Hepatocyte (in vitro differentiated cells): ENCODE data around the gene TMEM51. TPM values are rescaled to one million over a fixed set of nuclear protein-coding genes. Genes with fewer than 3 reads are reported as not detected.

ENCODE experiments used
- DNase-seq: peaks from one replicate; pipeline ENCODE4 v3.0.0-alpha.2; 2016; ENCODE audit warnings: low spot score
- H2AFZ ChIP-seq: fragments of 200-600 bp; sonication (generic); 2 replicates; pipeline ENCODE4 v1.6.0; 2016; ENCODE audit warnings: antibody characterized with exemption, mild to moderate bottlenecking
- H3K27ac ChIP-seq: fragments of 200-600 bp; sonication (generic); 2 replicates; pipeline ENCODE4 v1.5.1; 2016; ENCODE audit warnings: mild to moderate bottlenecking
- H3K27me3 ChIP-seq: fragments of 200-600 bp; sonication (generic); 2 replicates; pipeline ENCODE4 v1.6.1; 2016
- H3K36me3 ChIP-seq: fragments of 200-600 bp; sonication (generic); replicated peaks from 2 replicates; pipeline ENCODE4 v1.5.1; 2016; ENCODE audit warnings: low read depth; ENCODE audit not compliant: insufficient read depth
- H3K4me1 ChIP-seq: fragments of 200-600 bp; sonication (generic); 2 replicates; pipeline ENCODE4 v1.5.1; 2016; ENCODE audit warnings: mild to moderate bottlenecking, moderate library complexity; ENCODE audit not compliant: insufficient read depth
- H3K4me2 ChIP-seq: fragments of 200-600 bp; sonication (generic); 2 replicates; pipeline ENCODE4 v1.6.0; 2016
- H3K4me3 ChIP-seq: fragments of 200-600 bp; sonication (generic); 2 replicates; pipeline ENCODE4 v1.5.1; 2016; ENCODE audit warnings: mild to moderate bottlenecking
- H3K79me2 ChIP-seq: fragments of 200-600 bp; sonication (generic); 2 replicates; pipeline ENCODE4 v1.6.0; 2017; ENCODE audit warnings: mild to moderate bottlenecking
- H3K9me2 ChIP-seq: fragments of 200-600 bp; sonication (generic); replicated peaks from 2 replicates; pipeline ENCODE4 v1.6.0; 2017; ENCODE audit warnings: mild to moderate bottlenecking; ENCODE audit not compliant: insufficient read depth
- H3K9me3 ChIP-seq: fragments of 200-600 bp; sonication (generic); 2 replicates; pipeline ENCODE4 v1.5.1; 2016; ENCODE audit warnings: low read depth, mild to moderate bottlenecking
- H4K20me1 ChIP-seq: fragments of 200-600 bp; sonication (generic); 2 replicates; pipeline ENCODE4 v1.6.0; 2016; ENCODE audit warnings: mild to moderate bottlenecking; ENCODE audit not compliant: insufficient read depth, poor library complexity, severe bottlenecking
- EZH2 ChIP-seq: fragments of 200-600 bp; sonication (generic); IDR thresholded peaks from 2 replicates; pipeline ENCODE4 v1.6.1; 2016; ENCODE audit warnings: antibody characterized with exemption, mild to moderate bottlenecking, borderline replicate concordance
- EZH2phosphoT487 ChIP-seq: fragments of 200-600 bp; sonication (generic); IDR thresholded peaks from one replicate; pipeline ENCODE4 v1.6.1; 2018; ENCODE audit warnings: antibody characterized with exemption, mild to moderate bottlenecking, low read depth, moderate library complexity; ENCODE audit not compliant: unreplicated experiment, severe bottlenecking
- WGBS: methylation state at CpG from one replicate; pipeline ENCODE4 v1.1.6; 2016; ENCODE audit warnings: low lambda C conversion rate; ENCODE audit errors: missing lambda C conversion rate; 5-methylcytosine and 5-hydroxymethylcytosine counted together
- polyA plus RNA-seq: library from polyadenylated mRNA; unstranded; fragments of >200 nt; fragmentation: Nextera tagmentation; extraction: Ambion mirVana; gene quantifications from 2 replicates; pipeline ENCODE4 v1.2.1, GENCODE V29; 2016
- total RNA-seq: library from RNA; depleted of rRNA; stranded (reverse); fragments of >200 nt; gene quantifications from 2 replicates; pipeline ENCODE4 v1.2.3, GENCODE V29; 2014
- TF ChIP-seq, protein P1 (sequence below): fragments of 200-600 bp; sonication (generic); IDR thresholded peaks from 2 replicates; pipeline ENCODE4 v1.5.1; 2016; ENCODE audit warnings: antibody characterized with exemption, mild to moderate bottlenecking; ENCODE audit not compliant: poor library complexity

The TMEM51 gene
- total and polyA plus RNA-seq, 2 experiments from 2014 or later, result 23.4 to 24.0 TPM

DNA sequence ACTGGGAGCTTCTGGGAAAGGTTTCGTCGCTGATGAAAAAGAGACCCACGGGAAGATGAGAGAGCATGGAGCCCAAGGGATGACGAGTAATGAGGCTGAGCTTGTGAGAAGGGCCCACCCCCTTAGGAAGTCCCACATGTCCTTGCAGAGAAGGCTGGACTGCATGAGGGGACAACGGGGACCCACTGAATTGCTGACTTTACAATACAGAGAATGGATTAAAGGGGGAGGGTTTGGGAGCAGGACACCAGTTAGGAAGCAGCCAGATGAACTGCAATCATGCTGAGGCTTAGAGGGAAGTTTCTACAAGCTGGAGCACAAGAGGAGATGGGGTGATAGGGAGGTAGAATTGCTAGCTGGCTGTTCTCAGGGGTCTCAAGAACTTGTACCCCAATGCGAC is 5.5 kb upstream of the TMEM51 start:
- Histone ChIP-seq H3K9me3 (no peaks in the 10 kb centered on the region), H3K4me3 (no peak overlapping the region), H3K4me2 (no peak overlapping the region), H3K27me3 (no peaks in the 10 kb centered on the region), H3K9me2 (no peaks in the 10 kb centered on the region), H3K36me3 (no peaks in the 10 kb centered on the region), H3K79me2 (peaks cover 12% of the 10 kb centered on the region), H2AFZ (no peak overlapping the region), H4K20me1 (no peaks in the 10 kb centered on the region), H3K27ac (no peak overlapping the region), H3K4me1 (peaks cover 16% of the 10 kb centered on the region)
- 91% methylated on average over 6 of the region's 6 CpGs for WGBS
- TF ChIP-seq, protein P1, sequence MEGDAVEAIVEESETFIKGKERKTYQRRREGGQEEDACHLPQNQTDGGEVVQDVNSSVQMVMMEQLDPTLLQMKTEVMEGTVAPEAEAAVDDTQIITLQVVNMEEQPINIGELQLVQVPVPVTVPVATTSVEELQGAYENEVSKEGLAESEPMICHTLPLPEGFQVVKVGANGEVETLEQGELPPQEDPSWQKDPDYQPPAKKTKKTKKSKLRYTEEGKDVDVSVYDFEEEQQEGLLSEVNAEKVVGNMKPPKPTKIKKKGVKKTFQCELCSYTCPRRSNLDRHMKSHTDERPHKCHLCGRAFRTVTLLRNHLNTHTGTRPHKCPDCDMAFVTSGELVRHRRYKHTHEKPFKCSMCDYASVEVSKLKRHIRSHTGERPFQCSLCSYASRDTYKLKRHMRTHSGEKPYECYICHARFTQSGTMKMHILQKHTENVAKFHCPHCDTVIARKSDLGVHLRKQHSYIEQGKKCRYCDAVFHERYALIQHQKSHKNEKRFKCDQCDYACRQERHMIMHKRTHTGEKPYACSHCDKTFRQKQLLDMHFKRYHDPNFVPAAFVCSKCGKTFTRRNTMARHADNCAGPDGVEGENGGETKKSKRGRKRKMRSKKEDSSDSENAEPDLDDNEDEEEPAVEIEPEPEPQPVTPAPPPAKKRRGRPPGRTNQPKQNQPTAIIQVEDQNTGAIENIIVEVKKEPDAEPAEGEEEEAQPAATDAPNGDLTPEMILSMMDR, result no peak
- TF ChIP-seq EZH2 (no peak), EZH2phosphoT487 (no peak)
- DNase-seq, result no peak

DNA sequence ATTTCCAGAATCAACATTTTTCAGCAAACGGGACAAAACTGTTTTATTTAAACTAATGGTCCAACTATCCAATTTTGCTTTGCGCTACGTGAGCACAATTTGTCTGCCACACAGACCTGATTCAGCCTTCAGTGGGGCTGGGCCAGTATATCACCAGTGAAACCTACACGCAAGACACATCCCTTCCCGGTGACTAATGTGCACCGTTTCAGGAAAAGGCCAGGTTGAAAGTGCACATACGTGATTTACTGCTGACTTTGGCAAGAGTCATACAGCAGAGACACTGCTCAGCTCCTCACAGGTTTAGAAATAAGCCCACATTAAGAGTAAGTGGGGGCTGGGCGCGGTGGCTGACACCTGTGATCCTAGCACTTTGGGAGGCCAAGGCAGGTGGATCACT is 5.1 kb upstream of the TMEM51 start:
- H3K79me2 ChIP-seq, result peaks cover 12% of the 10 kb centered on the region
- no peak overlapping the region for H2AFZ ChIP-seq
- no peaks in the 10 kb centered on the region for H3K9me3 ChIP-seq
- H3K4me3 ChIP-seq, result no peak overlapping the region
- H3K9me2 ChIP-seq, result no peaks in the 10 kb centered on the region
- peaks cover 16% of the 10 kb centered on the region for H3K4me1 ChIP-seq
- no peak for DNase-seq
- 94% methylated on average over 9 of the region's 9 CpGs for WGBS
- no peak overlapping the region for H3K27ac ChIP-seq
- H3K27me3 ChIP-seq, result no peaks in the 10 kb centered on the region
- TF ChIP-seq EZH2phosphoT487 (no peak), EZH2 (no peak)
- TF ChIP-seq, protein P1, result no peak
- no peaks in the 10 kb centered on the region for H4K20me1 ChIP-seq
- no peaks in the 10 kb centered on the region for H3K36me3 ChIP-seq
- no peak overlapping the region for H3K4me2 ChIP-seq

DNA sequence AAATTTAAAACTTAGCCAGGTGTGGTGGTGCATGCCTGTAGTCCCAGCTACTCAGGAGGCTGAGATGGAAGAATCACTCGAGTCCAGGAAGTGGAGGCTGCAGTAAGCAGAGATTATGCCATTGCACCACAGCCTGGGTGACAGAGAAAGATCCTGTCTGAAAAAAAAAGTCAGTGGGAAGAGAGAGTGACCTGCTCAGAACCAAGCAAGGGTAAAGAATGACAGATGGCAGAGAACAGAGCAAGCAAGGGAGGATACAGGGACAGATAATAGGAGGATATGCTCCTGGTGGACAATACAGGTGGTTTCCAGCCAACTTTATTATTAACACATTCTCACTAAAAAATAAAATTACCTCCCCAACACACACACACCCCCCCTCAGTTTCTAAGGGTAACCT is 4.6 kb upstream of the TMEM51 start:
- Histone ChIP-seq H3K27ac (no peak overlapping the region), H3K4me2 (no peak overlapping the region), H4K20me1 (no peaks in the 10 kb centered on the region), H3K4me3 (no peak overlapping the region), H3K79me2 (peaks cover 14% of the 10 kb centered on the region), H2AFZ (no peak overlapping the region), H3K9me3 (no peaks in the 10 kb centered on the region), H3K36me3 (no peaks in the 10 kb centered on the region), H3K9me2 (no peaks in the 10 kb centered on the region), H3K4me1 (peaks cover 16% of the 10 kb centered on the region), H3K27me3 (no peaks in the 10 kb centered on the region)
- TF ChIP-seq, protein P1, result no peak
- TF ChIP-seq EZH2, result no peak
- TF ChIP-seq EZH2phosphoT487, result no peak
- 0% methylated on average over 1 of the region's 1 CpG for WGBS
- DNase-seq, result no peak

DNA sequence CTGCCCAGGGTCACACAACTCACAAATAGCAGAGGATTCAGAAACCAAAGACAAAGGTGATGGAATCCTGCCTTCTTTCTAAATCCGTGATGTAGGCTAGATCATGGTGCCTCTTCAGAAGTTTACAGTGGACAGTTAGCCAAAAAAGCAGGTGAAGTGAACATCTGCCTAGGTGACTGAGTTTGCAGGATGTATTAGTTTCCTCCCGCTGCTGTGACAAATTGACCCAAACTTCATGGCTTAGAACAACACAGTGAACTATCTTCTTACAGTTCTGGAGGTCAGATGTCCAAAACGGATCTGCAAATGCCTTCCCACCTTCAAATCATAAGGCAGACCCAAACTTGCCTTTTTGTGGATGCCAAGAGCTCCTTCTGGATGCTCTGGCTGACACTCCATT is 3.2 kb upstream of the TMEM51 start:
- Histone ChIP-seq H3K79me2 (peaks cover 28% of the 10 kb centered on the region), H3K27ac (peak overlapping the region; percentile 96), H3K4me1 (peaks cover 29% of the 10 kb centered on the region), H3K4me3 (no peak overlapping the region), H2AFZ (no peak overlapping the region), H3K9me3 (no peaks in the 10 kb centered on the region), H3K4me2 (no peak overlapping the region), H3K27me3 (no peaks in the 10 kb centered on the region), H4K20me1 (peaks cover 5% of the 10 kb centered on the region), H3K36me3 (no peaks in the 10 kb centered on the region), H3K9me2 (no peaks in the 10 kb centered on the region)
- 92% methylated on average over 3 of the region's 3 CpGs for WGBS
- TF ChIP-seq EZH2phosphoT487 (no peak), EZH2 (no peak)
- TF ChIP-seq, protein P1, result no peak
- no peak for DNase-seq
